BJ (cell line): Measurements from ENCODE around the gene TMEM178B. TPM values are rescaled to one million over a fixed set of nuclear protein-coding genes. Genes with fewer than 3 reads are reported as not detected.

Source experiments
- CTCF ChIA-PET: fragments of 350-600 bp; formaldehyde crosslinking; extraction: SDS; loops from one replicate; lab custom pipeline; 2021; ENCODE audit warnings: antibody characterized with exemption, inconsistent platforms; lab: Yijun Ruan, JAX
- POLR2A ChIA-PET: fragments of 300-600 bp; sonication (Branson Sonifier 250); formaldehyde crosslinking; extraction: SDS; loops from one replicate; lab custom pipeline; 2021; ENCODE audit warnings: antibody characterized with exemption; lab: Charles Lee
- DNase-seq: peaks from one replicate; pipeline ENCODE4 v3.0.0-alpha.2; 2011; ENCODE audit warnings: low read depth
- H3K27me3 ChIP-seq: 2 replicates; pipeline ENCODE4 v1.6.0; 2011; ENCODE audit warnings: low read length; ENCODE audit not compliant: control insufficient read depth, insufficient read depth
- H3K36me3 ChIP-seq: 2 replicates; pipeline ENCODE4 v1.5.1; 2011; ENCODE audit warnings: low read length; ENCODE audit not compliant: control insufficient read depth, insufficient read depth
- H3K4me3 ChIP-seq: 2 replicates; pipeline ENCODE4 v1.5.1; 2011; ENCODE audit warnings: low read depth, mild to moderate bottlenecking, control low read depth, low read length
- CTCF ChIP-seq: IDR thresholded peaks from 2 replicates; pipeline ENCODE4 v1.5.1; 2011; ENCODE audit warnings: low read depth, mild to moderate bottlenecking, control low read depth, inconsistent platforms, low read length, moderate library complexity; ENCODE audit not compliant: insufficient read depth
- polyA plus RNA-seq: library from polyadenylated mRNA; depleted of rRNA; stranded (reverse); fragments of >200 nt; gene quantifications from 2 replicates; pipeline ENCODE4 v1.2.3, GENCODE V29; 2011

The TMEM178B gene
- polyA plus RNA-seq, 1 experiment: 0.43 TPM

GRCh38 chr7:141358386-141358785 is 284.5 kb downstream of the TMEM178B start:
- no peak overlapping the region for H3K4me3 ChIP-seq
- H3K27me3 ChIP-seq: no peaks in the 10 kb centered on the region
- TF ChIP-seq CTCF: no peak
- no peaks in the 10 kb centered on the region for H3K36me3 ChIP-seq
- POLR2A ChIA-PET: no interaction called here
- DNase-seq: no peak
- CTCF ChIA-PET: no interaction called here

GRCh38 chr7:141359262-141359661 is 285.4 kb downstream of the TMEM178B start:
- DNase-seq: no peak
- H3K4me3 ChIP-seq: no peak overlapping the region
- no peak for TF ChIP-seq CTCF
- H3K27me3 ChIP-seq: no peaks in the 10 kb centered on the region
- H3K36me3 ChIP-seq: no peaks in the 10 kb centered on the region
- ChIA-PET CTCF (no interaction called here), POLR2A (no interaction called here)

- no peak for DNase-seq
- H3K4me3 ChIP-seq: no peak overlapping the region
These were observed 286.0 kb downstream of the TMEM178B start for GRCh38 chr7:141359740-141360415.

GRCh38 chr7:141360416-141360760 is 286.5 kb downstream of the TMEM178B start:
- no peak for DNase-seq
- POLR2A ChIA-PET: no interaction called here
- no peak overlapping the region for H3K4me3 ChIP-seq
- H3K36me3 ChIP-seq: no peaks in the 10 kb centered on the region
- CTCF ChIA-PET: no interaction called here
- no peak for TF ChIP-seq CTCF
- H3K27me3 ChIP-seq: no peaks in the 10 kb centered on the region

More at GRCh38 chr7:141359740-141360415, 286.0 kb downstream of the TMEM178B start:
- Histone ChIP-seq H3K36me3 (no peaks in the 10 kb centered on the region), H3K27me3 (no peaks in the 10 kb centered on the region)
- POLR2A ChIA-PET: no interaction called here
- TF ChIP-seq CTCF: no peak
- CTCF ChIA-PET: no interaction called here

GRCh38 chr7:141360803-141361202 is 286.9 kb downstream of the TMEM178B start:
- H3K36me3 ChIP-seq: no peaks in the 10 kb centered on the region

More at GRCh38 chr7:141360803-141361202, 286.9 kb downstream of the TMEM178B start:
- DNase-seq: no peak
- TF ChIP-seq CTCF: no peak
- Histone ChIP-seq H3K4me3 (no peak overlapping the region), H3K27me3 (no peaks in the 10 kb centered on the region)
- ChIA-PET POLR2A (no interaction called here), CTCF (no interaction called here)
